C4-2B (cell line): Measurements from ENCODE around the gene VCAN.

Experiments
- CTCF ChIP-seq: fragments of 450-650 bp; conservative IDR thresholded peaks from 2 replicates; pipeline ENCODE4 v1.5.1; 2017; ENCODE audit warnings: mild to moderate bottlenecking
- ZFX ChIP-seq: fragments of 450-650 bp; IDR thresholded peaks from 2 replicates; pipeline ENCODE4 v1.6.1; 2017

DNA sequence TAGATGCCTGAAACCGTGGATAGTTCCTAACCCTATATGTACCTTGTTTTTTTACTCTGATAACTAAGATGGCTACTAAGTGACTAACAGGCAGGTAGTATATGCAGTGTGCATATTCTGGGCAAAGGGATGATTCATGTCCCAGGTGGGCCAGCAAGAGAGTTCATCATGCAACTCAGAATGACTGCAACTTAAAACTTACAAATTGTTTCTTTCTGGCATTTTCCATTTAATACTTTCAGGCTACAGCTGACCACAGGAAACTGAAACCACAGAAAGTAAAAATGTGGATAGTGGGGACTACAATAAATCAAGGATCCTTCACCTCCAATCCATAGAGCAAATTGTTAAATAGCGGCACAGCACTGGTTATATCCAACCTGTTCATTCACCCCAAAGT lies 30.7 kb upstream of the VCAN start:
- TF ChIP-seq CTCF (no peak), ZFX (no peak)
